Measurements from ENCODE around the gene GSTO2.

GSTO2 gene

GRCh38 chr10:104253606-104254410, 15.2 kb upstream of the GSTO2 start:
- no peak for DNase-seq

GRCh38 chr10:104254493-104255310, 14.3 kb upstream of the GSTO2 start, which contains the start of gene GSTO1:
TSS of gene GSTO1 (plus strand) at chr10:104254892. CDS start at chr10:104254929, 37 bp downstream.
- DNase-seq, result peak; percentile 72

- peak; percentile 54 for DNase-seq
These were observed 13.5 kb upstream of the GSTO2 start for GRCh38 chr10:104255311-104255981.

GRCh38 chr10:104256335-104256961, 12.5 kb upstream of the GSTO2 start:
- DNase-seq, result no peak

- no peak for DNase-seq
These were observed 11.7 kb upstream of the GSTO2 start for GRCh38 chr10:104257235-104257634.

GRCh38 chr10:104258209-104258608, 10.8 kb upstream of the GSTO2 start:
- DNase-seq, result no peak

- DNase-seq, result no peak
These were observed 9.5 kb upstream of the GSTO2 start for GRCh38 chr10:104259456-104259855.

- DNase-seq, result no peak
These were observed 8.8 kb upstream of the GSTO2 start for GRCh38 chr10:104259999-104260774.

GRCh38 chr10:104260775-104261115, 8.2 kb upstream of the GSTO2 start:
- DNase-seq, result peak; percentile 69

- no peak for DNase-seq
These were observed 6.9 kb upstream of the GSTO2 start for GRCh38 chr10:104262055-104262454.

- DNase-seq, result no peak
These were observed 4.2 kb upstream of the GSTO2 start for GRCh38 chr10:104264783-104265182.

- no peak for DNase-seq
These were observed 1.1 kb upstream of the GSTO2 start for GRCh38 chr10:104267721-104268404.

GRCh38 chr10:104268405-104268712, 625 bp upstream of the GSTO2 start:
- DNase-seq, result no peak

- peak; percentile 63 for DNase-seq
These were observed 4.3 kb downstream of the GSTO2 start for GRCh38 chr10:104273286-104273685.

GRCh38 chr10:104273899-104274575, 5.1 kb downstream of the GSTO2 start:
- peak; percentile 55 for DNase-seq

GRCh38 chr10:104274762-104275721, 6.1 kb downstream of the GSTO2 start:
- DNase-seq, result peak; percentile 38

GRCh38 chr10:104276192-104276591, 7.2 kb downstream of the GSTO2 start:
- DNase-seq, result no peak

- no peak for DNase-seq
These were observed 8.8 kb downstream of the GSTO2 start for GRCh38 chr10:104277785-104278184.

- no peak for DNase-seq
These were observed 10.7 kb downstream of the GSTO2 start for GRCh38 chr10:104279550-104280259.

Data from fibroblast of skin of abdomen (primary cell).